VCaP (cell line): Measurements from ENCODE around the gene LRRC15.

Experiments used
- H3K27ac ChIP-seq: fragments of 450-650 bp; 2 replicates; pipeline ENCODE4 v1.5.1; 2017
- TF ChIP-seq, protein P1 (sequence below): fragments of 450-650 bp; conservative IDR thresholded peaks from 2 replicates; pipeline ENCODE4 v1.5.1; 2017; ENCODE audit warnings: mild to moderate bottlenecking, moderate library complexity

The LRRC15 gene

DNA sequence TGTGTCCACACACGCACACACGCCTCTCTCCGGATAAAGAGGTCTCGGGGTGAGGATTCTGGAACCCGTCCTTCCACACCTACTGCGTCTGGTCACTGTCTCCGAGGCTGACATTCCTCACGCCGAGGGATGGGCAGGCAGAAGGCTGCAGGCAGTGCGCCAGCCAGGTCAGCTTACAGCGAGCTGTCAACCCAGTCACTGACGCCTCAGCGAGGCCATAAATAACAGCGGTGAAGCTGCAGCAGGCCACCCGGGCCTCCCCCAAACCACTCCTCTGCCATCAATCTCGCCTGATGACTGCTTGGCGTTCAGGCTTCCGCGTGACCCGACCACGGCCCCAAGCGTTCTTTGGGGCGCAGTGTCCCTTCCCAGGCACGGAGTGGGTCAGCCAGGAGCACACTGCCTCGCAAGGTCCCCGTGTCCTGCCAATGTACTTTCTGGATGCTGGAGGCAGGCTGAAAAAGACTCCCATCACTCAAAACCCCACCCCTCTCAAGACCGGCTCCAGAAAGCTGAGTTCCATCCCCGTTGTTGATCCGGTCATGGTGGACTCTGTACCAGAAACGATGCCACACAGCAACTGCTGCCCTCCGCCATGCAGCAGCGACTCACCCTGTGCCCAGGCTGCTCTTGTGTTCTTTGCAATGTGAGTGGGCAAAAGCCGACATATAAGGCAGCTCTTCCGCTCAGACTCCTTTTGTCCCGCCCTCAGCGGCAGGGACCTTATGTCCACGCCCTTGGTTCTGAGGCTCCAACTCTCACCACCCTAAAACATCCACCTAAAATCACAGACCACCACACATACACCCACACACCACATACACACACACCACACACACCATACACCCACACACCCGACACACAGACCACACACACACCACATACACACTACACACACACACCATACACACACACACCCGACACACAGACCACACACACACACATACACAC lies 45.5 kb downstream of the LRRC15 start:
- peak overlapping the region; percentile 71 for H3K27ac ChIP-seq
- TF ChIP-seq, protein P1, sequence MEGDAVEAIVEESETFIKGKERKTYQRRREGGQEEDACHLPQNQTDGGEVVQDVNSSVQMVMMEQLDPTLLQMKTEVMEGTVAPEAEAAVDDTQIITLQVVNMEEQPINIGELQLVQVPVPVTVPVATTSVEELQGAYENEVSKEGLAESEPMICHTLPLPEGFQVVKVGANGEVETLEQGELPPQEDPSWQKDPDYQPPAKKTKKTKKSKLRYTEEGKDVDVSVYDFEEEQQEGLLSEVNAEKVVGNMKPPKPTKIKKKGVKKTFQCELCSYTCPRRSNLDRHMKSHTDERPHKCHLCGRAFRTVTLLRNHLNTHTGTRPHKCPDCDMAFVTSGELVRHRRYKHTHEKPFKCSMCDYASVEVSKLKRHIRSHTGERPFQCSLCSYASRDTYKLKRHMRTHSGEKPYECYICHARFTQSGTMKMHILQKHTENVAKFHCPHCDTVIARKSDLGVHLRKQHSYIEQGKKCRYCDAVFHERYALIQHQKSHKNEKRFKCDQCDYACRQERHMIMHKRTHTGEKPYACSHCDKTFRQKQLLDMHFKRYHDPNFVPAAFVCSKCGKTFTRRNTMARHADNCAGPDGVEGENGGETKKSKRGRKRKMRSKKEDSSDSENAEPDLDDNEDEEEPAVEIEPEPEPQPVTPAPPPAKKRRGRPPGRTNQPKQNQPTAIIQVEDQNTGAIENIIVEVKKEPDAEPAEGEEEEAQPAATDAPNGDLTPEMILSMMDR: no peak

DNA sequence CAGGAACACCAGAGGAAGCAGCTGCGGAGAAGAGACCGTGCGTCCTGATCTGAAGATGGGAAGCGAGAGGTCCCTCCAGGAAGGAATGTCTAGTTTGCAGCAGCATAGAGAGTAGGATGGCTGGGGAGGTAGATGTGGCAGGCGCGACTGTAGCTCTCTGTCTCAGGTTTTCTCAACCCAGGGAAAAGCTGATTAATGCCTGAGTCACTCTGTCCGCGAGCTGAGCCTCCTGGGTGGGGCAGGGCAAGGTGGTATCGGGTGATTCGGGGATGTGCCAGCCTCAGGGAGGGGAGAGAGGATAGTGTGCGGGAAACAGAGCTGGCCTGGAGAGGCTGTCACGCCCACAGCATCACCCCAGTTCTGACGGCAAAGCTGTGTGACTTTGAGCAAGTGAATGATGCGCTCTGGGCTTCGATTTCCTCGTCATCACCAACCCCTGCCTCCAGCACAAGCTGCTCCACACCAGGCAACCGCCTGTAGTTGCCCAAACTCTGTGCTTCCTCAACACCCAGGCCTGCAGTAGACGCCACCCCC lies 46.8 kb downstream of the LRRC15 start:
- TF ChIP-seq, protein P1: no peak
- no peak overlapping the region for H3K27ac ChIP-seq

DNA sequence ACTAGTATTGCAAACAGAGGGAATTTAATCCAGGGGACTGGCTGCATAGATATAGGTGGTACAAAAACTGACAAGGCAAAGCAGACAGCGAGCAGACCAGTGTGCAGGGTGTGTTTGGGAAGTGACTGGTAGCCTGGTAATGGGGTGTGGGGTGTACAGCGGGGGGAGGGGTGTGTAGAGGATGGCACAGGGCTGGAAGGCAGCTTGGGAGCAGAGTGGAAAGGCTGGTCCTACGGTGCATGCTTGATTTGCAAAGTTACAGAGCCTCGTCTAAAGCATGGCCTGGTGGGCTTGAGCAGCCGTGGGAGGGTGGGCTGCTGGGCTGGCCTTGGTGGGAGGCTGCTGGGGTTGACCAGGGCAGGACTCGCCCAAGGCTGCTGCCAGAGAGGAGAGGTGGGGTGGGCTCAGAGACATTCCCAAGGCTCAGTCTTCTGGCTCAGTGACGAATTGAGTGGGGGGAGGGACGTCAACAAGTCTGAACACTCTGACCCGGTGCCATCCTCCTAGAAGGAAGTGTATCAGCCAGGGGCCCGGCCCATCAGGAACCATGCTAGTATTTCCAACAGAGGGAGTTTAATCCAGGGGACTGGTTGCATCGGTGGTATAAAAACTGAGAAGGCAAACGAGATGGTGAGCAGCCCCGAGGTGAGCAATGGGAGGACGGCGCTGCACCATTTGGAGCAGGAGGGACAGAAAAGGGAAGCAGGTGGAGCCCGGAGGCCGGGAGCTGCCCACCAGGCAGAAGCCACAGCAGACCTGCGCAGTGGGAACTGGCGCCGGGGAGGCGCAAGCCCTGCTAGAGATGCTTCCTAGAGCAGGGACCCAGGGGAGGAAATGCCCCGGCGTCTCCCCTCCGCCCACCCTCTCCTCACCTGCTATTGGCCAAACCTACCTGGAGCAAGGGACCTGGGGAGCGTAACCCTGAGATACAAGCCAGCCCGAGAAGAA lies 47.6 kb downstream of the LRRC15 start:
- no peak overlapping the region for H3K27ac ChIP-seq
- TF ChIP-seq, protein P1: no peak

DNA sequence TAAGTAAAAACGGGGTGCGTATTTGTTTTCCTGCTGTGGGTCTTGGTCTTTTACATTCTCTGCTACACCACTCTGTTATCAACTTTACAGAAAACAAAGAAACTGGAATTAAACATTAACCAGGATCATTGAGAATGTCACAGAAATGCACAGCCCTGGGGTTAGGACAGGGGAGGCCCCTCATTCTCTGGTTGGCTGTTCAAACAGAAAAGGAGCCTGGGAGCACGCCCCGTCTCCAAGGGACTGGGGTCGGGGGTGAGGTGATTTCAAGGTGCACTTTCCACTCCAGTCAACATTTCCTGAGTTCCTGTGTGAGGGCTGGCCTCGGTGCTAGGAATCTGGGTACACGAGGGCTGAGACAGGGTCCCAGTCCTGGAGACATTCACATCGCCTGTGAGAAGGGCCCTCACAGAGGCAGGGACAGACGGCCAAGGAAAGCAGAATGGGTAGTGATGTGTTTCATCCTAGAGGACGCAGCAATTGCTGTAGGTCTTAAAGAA lies 48.7 kb downstream of the LRRC15 start:
- TF ChIP-seq, protein P1: no peak
- no peak overlapping the region for H3K27ac ChIP-seq

DNA sequence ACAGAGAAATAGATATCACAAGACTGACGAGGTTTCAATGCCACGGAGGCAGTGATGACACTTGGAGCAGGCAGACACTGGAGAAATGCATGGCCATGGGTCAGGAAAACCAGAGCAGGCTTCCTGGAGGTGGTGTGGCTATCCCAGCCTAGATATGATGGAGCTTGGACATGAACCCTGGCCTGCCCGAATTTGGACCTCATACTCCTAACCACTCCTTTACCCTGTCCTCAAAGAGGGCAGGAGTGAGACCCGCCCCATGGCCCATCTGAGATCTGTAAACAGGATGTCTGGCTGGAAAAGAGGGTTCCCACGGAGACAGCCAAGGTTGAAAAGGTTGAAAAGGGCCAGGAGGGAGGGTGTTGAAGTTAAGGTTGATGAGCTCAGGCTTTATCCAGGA lies 49.4 kb downstream of the LRRC15 start:
- TF ChIP-seq, protein P1: no peak
- no peak overlapping the region for H3K27ac ChIP-seq

DNA sequence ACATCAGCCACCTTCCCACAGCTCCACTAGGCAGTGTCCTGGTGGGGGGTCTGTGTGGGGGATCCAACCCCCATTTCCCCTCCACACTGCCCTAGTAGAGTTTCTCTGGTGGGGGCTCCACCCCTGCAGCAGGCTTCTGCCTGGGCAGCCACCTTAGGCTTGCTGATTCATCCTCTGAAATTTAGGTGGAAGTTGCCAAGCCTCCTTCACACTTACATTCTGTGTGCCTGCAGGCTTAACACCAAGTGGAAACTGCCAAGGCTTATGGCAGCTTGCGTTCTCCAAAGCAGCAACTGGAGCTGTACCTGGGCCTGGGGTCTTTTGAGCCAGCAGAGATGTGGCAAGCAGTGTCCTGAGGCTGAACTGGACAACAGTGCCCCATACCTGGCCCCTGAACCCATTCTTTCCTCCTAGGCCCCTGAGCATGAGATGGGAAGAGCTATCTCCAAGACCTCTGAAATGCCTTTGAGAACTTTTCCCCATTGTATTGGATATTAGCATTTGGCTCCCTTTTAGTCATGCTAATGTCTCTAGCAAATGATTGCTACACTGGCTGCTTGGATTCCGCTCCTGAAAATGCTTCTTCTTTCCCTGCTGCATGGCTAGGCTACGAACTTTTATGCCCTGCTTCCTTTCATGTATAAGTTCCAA lies 50.9 kb downstream of the LRRC15 start:
- H3K27ac ChIP-seq: no peak overlapping the region
- TF ChIP-seq, protein P1: no peak
